Medulla oblongata (tissue), 1 donor: Measurements from ENCODE around the gene GPR78.

Experiments
- DNase-seq: peaks from one replicate; pipeline ENCODE4 v3.0.0-alpha.2; 2015; ENCODE audit errors: extremely low spot score

GPR78 gene

GRCh38 chr4:8599657-8600056 lies 19.5 kb downstream of the GPR78 start:
- DNase-seq: peak; percentile 21

DNA sequence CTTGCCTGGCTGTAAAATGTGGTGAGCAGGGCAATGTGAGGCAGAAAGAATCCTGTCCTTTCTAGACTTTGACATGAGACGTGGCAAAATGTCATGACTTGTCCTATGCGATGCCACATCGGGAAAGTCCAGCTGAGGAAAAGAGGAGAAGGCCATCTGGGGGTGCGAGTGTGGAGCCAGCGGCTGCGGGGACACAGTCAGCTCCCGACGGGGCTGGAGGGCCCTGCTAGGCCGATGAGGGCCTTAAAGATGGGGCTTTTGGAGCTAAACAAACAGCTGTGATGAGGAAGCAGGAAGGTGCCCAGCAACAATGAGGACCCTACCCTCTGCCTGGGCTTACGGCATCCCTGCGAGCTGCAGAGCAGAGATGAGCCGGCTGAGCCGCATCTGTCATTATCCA lies 20.1 kb downstream of the GPR78 start:
- no peak for DNase-seq

DNA sequence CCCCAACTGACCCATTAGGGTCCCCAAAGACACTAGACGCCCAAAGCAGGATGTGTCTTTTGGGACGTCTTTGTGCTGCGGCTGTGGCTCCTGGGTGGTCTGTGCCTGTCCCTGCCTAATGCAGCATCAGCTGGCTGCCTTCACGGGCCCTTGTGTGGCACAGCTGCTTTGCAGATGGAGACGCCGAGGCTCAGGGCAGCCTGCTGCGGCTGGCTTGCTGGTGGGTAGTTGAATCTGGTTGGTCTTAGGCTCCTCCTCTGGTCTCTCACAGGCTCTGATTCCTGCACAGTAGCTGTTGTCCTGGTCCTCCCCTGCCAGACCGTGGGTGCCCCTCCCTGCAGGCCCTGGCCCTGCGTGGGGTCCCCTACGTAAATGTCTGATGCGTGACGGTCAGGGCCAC lies 20.5 kb downstream of the GPR78 start:
- no peak for DNase-seq

DNA sequence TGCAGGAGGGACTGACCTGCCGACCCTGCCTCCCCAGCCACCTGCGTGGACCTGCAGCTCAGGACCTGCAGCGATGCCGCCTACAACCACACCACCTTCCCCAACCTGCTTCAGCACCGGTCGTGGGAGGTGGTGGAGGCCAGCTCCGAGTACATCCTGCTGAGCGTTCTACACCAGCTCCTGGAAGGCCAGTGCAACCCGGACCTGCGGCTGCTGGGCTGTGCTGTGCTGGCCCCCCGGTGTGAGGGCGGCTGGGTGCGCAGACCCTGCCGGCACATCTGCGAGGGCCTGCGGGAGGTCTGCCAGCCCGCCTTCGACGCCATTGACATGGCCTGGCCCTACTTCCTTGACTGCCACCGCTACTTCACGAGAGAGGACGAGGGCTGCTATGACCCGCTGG lies 20.9 kb downstream of the GPR78 start:
- DNase-seq: no peak

- DNase-seq: no peak
These were observed 21.4 kb downstream of the GPR78 start for GRCh38 chr4:8601556-8601955.

GRCh38 chr4:8602686-8603430 lies 22.7 kb downstream of the GPR78 start:
- DNase-seq: no peak

- DNase-seq: no peak
These were observed 23.7 kb downstream of the GPR78 start for GRCh38 chr4:8603931-8604330.

- DNase-seq: no peak
These were observed 25.1 kb downstream of the GPR78 start for GRCh38 chr4:8605289-8605688.

DNA sequence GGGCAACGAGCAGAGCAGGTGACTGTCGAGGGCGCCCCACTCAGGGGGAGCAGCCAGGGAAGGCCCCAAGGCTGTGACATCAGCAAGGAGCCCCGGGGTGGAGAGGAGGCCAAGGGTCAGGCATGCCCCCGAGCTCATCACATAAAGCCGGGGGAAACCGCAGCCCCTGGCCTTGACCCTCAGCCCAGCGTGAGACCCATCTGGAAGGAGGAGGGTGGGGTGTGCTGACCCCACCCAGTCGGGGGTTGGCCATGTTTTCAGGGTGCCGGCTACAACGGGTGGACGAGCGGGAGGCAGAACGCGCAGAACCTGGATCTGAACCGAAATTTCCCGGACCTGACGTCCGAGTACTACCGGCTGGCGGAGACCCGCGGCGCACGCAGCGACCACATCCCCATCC lies 26.3 kb downstream of the GPR78 start:
- no peak for DNase-seq

DNA sequence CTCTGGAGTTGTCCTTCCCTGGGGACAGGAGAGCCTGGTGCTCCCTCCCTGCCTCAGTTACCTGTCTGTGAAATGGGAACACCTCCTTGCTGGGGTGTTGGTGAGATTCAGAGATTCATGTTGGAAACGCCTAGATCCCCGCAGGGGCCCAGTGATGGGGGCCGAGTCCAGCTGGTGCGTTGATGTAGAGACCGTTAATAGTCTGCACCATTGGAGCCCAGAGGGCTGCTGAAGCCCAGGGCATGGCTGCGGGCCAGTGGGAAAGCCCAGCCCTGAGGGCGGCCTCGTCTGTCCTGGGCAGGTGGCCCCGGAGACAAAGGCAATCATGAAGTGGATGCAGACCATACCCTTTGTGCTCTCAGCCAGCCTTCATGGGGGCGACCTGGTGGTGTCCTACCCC lies 26.8 kb downstream of the GPR78 start:
- no peak for DNase-seq

DNA sequence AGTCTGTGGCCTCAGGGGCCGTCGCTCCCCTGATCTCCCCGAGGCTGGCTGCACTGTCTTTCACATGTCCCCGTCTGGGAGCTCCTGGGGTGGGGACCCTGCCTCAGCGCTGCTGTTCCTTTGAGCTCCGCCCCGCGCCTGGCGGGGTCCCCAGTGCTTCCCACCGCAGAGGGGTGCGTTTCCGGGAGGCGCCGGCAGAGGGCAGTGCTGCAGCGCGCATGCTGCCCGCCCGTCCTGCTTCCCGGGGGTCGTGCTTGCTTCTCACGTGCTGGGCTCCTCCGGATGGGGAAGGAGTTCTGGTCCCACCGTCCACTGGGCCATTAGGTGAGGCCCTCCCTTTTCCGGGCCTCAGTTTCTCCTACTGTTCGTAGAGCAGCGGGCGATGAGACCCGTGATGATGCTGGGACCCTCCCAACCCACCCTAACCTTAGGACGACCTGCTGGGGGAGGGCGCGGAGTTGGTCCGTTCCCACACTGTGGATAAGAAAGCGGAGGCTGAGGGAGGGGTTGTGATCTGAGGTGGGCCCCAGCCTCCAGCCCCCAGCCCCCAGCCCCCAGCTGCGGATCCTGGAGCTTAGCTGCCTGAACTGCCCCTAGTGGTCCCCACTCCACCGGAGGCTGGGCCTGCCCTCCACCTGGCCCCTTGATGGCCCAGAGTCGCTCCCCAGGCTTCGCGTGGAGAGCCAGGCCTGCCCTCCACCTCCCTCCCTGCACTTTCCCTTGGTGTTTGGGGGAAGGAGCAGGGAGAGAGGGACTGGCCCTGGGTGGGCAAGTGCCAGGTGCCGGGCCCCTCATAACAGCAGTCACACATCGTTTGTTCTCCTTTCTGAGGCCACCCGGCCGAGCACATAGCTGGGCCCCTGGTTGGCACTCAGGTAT lies 27.6 kb downstream of the GPR78 start:
- DNase-seq: no peak

- DNase-seq: no peak
These were observed 28.7 kb downstream of the GPR78 start for GRCh38 chr4:8608714-8609391.

DNA sequence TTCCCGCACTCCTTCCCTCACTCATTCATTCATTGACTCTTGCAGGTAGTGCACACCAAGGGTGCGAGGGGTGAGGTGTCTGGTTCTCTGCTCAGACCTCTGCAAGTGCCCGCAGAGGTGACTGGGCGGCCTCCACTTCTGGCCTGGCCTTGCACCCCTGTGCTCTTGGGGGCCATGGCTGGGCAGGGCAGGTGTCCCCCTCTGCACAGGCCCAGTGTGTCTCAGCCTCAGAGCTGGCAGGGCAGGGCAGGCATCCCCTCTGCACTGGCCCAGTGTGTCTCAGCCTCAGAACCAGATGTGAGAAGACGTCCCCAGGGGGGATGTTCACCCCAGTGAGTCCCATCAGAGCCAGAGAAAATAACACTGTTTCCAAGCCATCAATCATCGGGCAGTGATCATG lies 29.2 kb downstream of the GPR78 start:
- no peak for DNase-seq

DNA sequence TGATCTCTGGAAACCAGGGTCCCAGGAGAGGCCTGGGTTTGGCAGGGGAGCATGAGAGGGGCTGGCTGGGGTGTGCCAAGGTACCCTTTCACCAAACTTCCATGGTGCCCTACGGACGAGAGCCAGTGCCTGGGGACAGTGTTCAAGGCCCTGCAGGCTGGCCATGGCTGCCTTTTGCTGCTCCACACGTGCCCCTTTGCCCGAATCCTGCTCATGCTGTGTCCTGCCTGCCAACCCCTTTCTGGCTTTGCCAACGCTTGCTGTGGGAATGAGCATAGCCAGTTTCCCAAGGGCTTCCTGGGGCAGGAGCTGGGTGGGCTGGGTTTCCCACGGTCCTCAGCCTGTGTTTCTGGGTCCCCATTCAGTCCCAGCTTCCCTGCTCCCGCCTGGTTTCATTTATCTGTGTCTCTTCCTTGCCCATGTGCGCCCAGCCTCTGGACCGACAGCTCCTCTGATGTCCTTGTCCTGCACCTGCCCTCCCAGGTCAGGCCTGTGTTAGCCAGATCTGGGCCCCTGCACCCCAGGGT lies 29.7 kb downstream of the GPR78 start:
- no peak for DNase-seq

- no peak for DNase-seq
These were observed 30.8 kb downstream of the GPR78 start for GRCh38 chr4:8610858-8611616.

- DNase-seq: no peak
These were observed 32.5 kb downstream of the GPR78 start for GRCh38 chr4:8612646-8613045.

GRCh38 chr4:8613421-8614364 lies 33.5 kb downstream of the GPR78 start:
- no peak for DNase-seq

DNA sequence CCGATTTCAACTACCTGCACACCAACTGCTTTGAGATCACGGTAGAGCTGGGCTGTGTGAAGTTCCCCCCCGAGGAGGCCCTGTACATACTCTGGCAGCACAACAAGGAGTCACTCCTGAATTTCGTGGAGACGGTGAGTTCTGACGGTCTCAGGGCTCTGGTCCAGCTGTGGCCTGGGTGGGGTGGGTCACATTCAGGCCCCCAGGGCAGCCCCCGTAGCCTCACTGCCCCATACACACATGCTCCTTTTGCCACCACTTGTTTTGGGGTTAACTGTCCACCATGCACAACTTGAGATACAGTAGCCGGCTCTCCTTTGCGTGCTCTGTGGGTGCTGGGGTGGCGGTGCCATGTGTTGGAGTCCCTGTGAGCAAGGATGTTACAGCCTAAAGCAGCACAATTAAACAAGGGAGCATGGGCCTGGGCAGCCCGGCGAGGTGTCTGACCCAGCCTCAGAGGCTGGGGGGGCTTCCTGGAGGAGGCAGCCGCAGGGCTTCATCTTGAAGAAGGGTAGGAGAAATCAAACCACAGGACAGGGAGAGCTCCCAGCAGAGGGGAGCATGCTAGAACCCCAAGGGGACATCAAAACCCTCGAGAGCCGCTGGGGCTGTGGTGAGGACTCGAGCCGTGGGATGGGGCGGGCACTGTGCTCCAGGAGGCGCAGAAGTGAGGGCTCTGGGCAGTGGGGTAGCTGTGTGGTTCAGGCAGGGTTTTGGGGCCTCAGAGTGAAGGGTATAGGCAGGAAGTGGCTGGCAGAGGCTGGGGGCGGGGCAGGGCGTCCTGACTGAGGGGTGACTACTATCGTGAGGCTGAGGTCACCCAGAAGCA lies 34.4 kb downstream of the GPR78 start:
- no peak for DNase-seq

GRCh38 chr4:8615366-8615765 lies 35.2 kb downstream of the GPR78 start:
- DNase-seq: no peak
